Measurements from ENCODE around the gene STK32B.

STK32B gene

DNA sequence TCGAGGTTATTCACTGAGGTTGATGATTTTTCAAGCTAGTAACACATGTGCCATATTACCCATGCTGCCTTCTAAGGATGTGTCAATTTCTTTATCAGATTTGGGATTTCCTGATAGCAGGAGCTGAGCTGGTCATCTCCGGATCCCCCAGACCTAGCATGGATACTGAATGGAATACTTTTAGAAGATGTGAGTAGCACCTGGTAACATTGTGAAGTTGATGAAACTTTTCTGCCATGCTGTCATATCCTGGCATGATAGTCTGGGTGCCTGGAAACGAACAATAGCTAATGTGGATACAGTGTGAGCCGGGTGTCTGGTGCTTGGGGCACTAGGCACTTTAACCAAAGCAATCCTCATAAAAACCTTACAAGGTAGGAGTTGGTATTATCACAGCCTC is 21.1 kb upstream of the STK32B start:
- no peaks in the 10 kb centered on the region for H3K27me3 ChIP-seq
- TF ChIP-seq CTCF (IDR thresholded peaks at IDR 0.05): no peak
- intact Hi-C loops (cut with DNase I; ENCODE audit: low total_unique reads): no loop called here
- H3K36me3 ChIP-seq: no peaks in the 10 kb centered on the region
- no peaks in the 10 kb centered on the region for H3K9me3 ChIP-seq
- H3K4me3 ChIP-seq: no peak overlapping the region
- H3K27ac ChIP-seq: no peak overlapping the region
- no peak for DNase-seq
- peaks cover 0 to 18% (median 0%) of the 10 kb centered on the region in 4 donors for H3K4me1 ChIP-seq

DNA sequence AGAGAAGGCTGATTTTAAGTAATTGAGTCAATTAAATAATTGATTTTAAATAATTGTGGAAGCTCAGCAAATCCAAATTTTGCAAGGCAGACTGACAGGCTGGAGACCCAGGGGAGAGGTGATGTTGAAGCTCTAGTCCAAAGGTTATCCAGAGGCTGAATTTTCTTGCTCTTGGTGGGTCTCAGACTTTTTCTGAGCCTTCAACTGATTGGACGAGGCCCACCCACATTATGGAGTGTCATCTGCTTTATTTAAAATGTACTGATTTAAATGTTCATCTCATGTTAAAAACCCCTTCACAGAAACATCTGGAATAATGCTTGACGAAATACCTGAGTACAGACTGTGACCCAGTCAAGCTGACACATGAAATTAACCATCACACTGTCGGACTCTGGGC is 20.4 kb upstream of the STK32B start:
- Histone ChIP-seq H3K27me3 (no peaks in the 10 kb centered on the region), H3K9me3 (no peaks in the 10 kb centered on the region), H3K4me3 (no peak overlapping the region), H3K27ac (no peak overlapping the region), H3K36me3 (no peaks in the 10 kb centered on the region), H3K4me1 (peaks cover 0 to 21% (median 0%) of the 10 kb centered on the region in 4 donors)
- no peak for TF ChIP-seq CTCF (IDR thresholded peaks at IDR 0.05)
- DNase-seq: peak in 1 of 2 donors; percentile 15
- intact Hi-C loops (cut with DNase I; ENCODE audit: low total_unique reads): no loop called here

DNA sequence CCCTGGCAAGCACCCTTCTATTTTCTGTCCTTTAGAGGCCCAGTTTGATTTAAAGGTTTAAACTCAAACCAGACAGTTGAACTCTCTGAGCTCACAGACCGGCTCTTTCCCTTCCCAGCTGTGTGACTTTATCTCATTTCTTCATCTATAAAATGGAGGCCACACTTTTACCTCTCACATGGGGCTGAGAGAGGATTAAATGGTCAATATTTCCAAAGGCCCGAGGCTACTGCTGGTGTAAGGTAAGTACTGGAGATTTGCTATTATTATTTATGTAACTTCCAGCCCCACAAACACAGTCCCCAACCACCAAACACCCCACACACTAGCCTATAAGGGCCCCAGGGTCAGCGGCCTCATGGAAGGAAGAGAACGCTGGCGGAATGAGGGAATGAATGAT is 18.5 kb upstream of the STK32B start:
- H3K36me3 ChIP-seq: no peaks in the 10 kb centered on the region
- H3K4me3 ChIP-seq: no peak overlapping the region
- H3K27me3 ChIP-seq: no peaks in the 10 kb centered on the region
- peaks cover 0 to 26% (median 2%) of the 10 kb centered on the region in 4 donors for H3K4me1 ChIP-seq
- no peak for TF ChIP-seq CTCF (IDR thresholded peaks at IDR 0.05)
- intact Hi-C loops (cut with DNase I; ENCODE audit: low total_unique reads): no loop called here
- H3K27ac ChIP-seq: peak overlapping the region in 1 of 2 donors; percentile 37
- DNase-seq: no peak
- no peaks in the 10 kb centered on the region for H3K9me3 ChIP-seq

DNA sequence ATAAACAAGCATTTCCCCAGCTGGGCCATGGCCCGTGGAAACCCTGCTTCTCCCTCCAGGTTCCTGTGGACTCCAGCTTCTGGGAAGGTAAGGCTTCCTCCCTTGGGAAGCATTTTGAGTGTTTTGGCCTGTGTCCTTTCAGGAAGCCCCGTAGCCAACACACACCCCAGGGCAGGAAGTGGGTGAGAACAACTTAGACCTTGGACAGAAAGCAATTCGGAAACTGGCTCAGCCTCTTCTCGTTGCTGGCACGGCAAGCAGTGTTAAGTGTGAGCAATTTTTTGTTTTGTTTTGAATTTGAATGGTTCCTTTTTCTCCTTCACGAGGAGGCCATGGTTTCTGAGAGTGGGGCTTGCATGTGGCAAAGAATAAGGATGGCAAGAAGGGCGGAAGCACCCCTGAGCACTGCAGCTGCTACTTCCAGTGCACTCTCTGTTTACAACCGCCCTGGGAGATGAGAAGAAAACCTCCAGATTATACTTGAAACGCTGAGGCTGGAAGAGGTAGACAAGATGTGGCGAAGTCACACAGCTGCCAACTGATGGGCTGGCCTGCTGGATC is 17.9 kb upstream of the STK32B start:
- H3K4me3 ChIP-seq: no peak overlapping the region
- no peaks in the 10 kb centered on the region for H3K36me3 ChIP-seq
- DNase-seq: peak; percentile 49 to 74
- peak overlapping the region; percentile 25 to 37 for H3K27ac ChIP-seq
- H3K4me1 ChIP-seq: peaks cover 0 to 32% (median 4%) of the 10 kb centered on the region in 4 donors
- H3K9me3 ChIP-seq: no peaks in the 10 kb centered on the region
- H3K27me3 ChIP-seq: no peaks in the 10 kb centered on the region
- no peak for TF ChIP-seq CTCF (IDR thresholded peaks at IDR 0.05)
- intact Hi-C loops (cut with DNase I; ENCODE audit: low total_unique reads): no loop called here

DNA sequence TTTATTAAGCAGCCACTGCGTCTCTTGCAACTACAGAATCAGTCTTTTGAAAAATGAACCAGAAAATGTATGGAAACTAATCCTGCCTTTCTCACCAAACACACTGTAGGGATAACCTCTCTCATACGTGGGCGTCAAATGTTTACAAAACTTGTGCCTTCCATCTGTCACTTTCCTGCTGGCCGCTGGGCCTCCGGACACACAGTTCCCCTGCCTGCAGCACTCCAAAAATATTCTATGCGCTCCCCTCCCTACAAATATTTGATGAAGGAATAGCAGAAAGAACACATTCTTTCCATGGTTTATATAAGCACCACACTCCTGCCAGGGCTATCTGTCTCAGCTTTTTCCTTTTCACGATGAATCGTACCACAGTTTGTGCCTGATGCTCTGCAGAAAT is 17.1 kb upstream of the STK32B start:
- Histone ChIP-seq H3K27me3 (no peaks in the 10 kb centered on the region), H3K9me3 (no peaks in the 10 kb centered on the region), H3K27ac (peak overlapping the region in 1 of 2 donors; percentile 37), H3K4me3 (no peak overlapping the region), H3K4me1 (peaks cover 0 to 35% (median 4%) of the 10 kb centered on the region in 4 donors), H3K36me3 (no peaks in the 10 kb centered on the region)
- TF ChIP-seq CTCF (IDR thresholded peaks at IDR 0.05): no peak
- intact Hi-C loops (cut with DNase I; ENCODE audit: low total_unique reads): no loop called here
- no peak for DNase-seq

DNA sequence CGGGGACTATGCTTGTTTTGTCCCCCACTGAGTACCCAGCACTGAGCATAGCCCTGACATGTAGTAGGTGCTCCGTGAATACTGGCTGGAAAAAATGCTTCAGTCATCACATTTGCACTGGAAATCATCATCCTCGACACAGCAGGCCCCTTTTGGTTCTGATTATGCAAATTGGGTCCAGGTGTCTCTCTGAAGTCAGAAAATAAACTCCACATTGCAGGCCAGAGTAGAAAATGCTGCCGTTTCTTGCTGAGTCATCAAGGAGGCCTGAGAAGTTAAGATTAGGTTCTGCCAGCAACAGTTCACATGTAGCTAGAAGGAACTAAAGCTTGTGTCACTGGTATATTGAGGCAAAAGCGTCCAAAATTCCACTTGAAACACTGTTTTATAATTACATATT is 15.0 kb upstream of the STK32B start:
- DNase-seq: peak in 1 of 2 donors; percentile 16
- Histone ChIP-seq H3K27me3 (no peaks in the 10 kb centered on the region), H3K4me1 (peaks cover 0 to 35% (median 4%) of the 10 kb centered on the region in 4 donors), H3K4me3 (no peak overlapping the region), H3K9me3 (no peaks in the 10 kb centered on the region), H3K27ac (no peak overlapping the region), H3K36me3 (no peaks in the 10 kb centered on the region)
- no peak for TF ChIP-seq CTCF (IDR thresholded peaks at IDR 0.05)
- intact Hi-C loops (cut with DNase I; ENCODE audit: low total_unique reads): no loop called here
